GM21447 (cell line): ENCODE measurements around the gene INF2.

Experiments
- ATAC-seq: cut with Tn5 transposase; IDR thresholded peaks from one replicate; pipeline ENCODE4 v1.9.1; 2021; ENCODE audit not compliant: unreplicated experiment

The INF2 gene

DNA sequence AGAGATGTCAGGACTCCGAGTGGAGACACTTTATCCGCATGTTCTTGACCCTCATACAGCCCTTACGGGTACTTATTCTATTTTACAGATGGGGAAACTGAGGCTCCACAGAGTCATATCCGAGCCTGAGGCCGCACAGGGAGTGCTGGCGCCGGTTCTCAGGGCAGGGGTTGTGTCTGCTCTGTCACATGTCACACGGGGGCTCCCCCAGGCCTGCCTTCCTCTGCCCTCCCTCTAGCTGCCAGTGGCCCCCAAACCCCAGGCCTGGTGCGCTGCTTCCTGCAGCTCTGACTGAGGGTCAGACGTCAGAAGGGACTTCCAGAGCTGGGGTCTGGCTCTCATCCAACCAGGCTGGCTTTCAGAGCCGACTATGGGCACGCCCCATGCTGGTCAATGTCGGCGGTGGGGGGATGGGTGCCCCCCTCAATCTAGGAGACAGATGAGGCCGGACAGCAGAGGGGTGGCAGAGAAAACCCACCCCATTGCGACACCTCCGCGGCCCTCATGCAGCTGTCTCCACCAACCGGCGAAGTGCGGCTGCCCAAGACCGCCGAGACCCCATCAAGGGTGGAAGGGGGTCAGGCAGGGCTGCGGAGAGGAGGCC is 811 bp upstream of the INF2 start:
- ATAC-seq = no peak

DNA sequence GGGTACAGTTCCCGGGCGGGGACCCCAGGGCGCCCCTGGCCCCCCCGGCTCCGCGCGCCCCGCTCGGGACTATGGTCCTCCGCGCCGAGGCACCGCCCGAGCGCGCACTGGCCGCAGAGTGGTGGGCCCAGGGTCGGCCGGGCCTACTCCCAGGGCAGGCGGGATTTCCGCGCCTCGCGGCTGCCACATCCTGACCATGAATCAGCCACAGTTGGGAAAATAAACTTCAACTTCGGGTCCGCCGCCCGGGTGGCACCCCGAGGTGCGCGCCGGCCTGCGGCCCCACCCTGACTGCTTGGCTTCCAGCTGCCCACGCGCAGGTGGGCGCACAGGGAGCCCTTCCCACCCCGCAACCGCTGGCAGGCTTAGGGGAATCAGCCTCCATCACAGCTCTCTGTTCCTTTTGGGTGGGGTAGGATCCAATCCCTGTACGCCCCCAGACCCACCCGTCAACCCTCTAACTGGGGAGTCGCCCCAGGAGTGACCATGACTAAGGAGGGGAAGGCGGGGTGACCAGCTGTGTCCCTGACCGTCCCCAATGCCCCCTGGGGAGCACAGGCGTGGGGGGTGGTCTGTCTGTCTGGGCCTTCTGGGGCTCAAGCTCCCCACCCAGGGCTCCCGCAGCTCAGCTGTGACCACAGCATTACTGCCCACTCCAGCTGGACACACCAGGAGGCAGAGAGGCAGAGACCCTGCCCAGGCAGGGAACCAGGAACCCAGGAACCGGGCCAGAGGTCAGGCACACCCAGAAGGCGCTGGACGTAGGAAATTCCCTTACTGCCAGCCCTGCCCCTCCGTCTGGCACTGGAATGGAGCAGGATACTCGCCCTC is 678 bp downstream of the INF2 start:
- no peak for ATAC-seq

DNA sequence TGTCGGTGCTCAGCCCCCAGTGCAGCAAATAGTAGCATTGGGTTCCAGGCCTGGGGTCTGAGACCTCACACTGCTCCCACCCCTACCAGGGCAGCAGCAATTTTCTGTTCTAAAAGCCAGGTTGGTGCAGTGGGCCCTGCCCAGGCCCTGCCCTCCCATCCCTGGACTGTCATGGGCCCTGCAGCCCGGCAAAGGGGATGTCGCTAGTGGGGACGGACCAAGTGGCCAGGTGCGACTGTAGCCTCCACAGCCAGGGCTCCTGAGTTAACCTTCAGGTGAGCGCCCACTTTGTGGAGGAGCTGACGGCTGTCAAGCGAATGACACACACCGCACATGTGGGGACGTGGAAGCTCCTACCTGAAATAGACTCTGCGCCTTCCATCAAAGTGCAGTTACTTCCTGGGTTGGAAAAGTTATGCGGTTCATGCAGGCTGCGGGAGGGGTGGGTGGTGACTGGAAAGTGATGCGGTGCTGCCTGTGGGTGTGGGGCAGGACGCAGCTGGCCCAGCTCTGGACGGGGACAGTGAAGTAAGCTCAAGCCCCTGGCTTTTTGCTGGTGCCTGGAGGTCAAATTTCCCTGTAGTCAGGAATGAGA is 1.5 kb downstream of the INF2 start:
- no peak for ATAC-seq

DNA sequence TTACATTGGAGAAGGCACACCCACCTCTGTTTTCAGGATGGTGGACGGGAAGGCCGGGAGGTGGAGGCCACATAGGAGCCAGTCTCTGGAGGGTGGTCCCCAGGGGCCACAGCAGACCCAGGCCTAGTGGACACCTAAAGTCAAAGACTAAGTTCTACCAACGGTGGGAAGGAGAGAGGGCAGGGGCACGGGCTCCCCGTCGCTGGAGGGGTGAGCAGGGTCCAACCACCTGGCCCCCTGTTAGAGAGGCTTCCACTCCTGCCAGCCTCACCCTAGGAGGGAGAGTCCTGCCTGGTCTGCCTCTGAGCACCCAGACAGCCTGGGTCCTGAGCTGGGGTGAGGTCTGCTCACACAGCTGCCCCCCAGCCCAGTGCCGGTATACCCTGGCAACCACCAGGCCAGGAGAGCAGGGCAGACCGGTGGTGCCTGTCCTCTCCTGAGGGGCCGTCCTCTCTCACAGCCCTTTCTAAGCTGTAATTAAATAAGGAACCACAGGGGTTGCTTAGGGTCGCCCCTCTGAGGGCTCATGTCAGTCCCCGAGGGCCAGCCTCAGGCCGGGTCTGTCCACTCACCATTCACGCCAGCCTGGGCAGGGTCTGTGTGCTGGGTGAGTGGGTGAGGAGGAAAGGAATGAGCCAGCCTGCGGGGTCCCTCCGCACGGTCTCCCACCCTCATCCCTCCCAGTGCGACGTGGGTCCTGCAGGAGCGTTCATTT is 2.3 kb downstream of the INF2 start:
- ATAC-seq = no peak

DNA sequence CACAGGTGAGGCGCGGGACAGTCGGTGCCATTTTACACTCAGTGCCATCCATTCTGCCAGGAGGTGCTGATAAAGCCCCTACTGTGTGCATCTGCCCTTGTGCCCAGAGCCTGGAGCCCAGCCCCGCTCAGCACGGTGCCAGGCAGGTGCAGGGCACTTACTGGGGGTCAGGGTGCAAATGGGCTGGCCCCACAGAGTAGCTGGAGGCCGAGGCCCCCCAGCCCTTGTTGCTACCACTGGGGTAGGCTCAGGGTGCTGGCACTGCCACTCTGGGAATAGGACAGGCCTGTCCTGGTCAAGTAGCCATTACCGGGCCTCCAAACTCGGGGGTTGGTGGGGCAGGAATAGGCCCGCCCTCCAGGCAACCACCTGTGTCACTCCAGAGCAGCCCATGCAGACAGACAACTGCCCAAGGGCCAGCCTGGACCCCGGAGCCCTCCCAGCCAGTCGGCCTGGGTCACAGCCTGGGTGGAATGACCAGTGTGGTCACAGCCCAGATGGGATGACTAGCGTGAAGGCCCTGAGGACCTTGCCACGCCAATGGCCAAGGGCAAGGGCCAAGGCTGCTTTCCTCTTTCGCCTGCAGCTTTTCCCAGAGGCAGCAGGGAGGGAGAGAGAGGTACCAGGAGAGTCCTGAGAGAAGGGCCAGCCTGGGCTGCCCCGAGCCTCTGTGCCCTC is 3.0 kb downstream of the INF2 start:
- ATAC-seq = no peak

DNA sequence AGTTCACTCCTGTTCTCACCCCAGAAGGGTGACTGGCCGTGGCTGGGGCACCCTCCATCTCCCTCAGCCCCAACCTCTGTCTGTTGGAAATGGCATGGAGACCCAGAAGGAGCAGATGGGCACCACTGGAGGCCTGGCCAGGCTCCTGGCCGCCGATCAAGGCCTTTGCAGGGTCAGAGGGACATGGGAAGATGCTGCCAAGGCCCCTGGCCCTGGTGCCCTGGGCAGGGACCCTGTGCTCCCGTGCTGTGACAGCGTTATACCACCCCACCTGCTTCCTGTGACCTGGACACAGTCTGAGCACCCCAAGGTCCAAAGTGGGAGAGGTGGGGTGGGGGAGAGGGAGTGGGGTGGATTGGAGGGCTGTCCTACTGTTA is 3.5 kb downstream of the INF2 start:
- no peak for ATAC-seq

GRCh38 chr14:104693482-104694431 is 4.3 kb downstream of the INF2 start:
- no peak for ATAC-seq

GRCh38 chr14:104694475-104694950 is 5.1 kb downstream of the INF2 start:
- ATAC-seq = no peak

DNA sequence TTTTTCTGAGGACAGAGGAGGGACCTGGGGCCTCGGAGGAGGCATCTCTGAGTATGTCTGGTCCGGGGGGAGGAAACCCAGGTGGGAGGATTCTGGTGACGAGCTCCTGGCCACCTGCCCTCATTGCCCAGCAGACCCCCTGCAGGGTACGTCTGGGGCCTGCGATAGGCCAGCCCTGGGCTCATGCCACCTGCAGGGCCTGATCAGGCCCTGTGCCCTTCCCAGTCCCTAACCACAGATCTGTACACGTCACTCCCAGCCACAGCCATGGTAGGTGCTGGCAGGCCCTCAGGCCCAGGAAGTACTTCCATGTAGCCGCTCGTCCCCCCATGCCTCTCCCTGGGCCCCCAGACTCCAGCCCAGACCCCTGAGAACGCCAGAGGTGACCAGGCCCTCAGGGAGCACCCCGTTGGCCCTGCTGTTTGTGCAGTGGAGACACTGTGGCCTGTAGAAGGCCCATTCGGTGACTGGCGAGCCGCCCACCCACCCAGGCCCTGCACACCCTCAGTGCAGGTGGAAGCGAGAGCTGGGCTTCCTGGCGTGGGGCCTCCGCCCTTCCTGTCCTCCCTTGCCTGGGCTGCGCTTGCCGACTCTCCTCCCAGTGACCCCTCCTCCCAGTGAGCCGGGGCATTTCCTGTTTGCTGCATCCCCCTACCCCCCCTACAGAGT is 5.7 kb downstream of the INF2 start:
- no peak for ATAC-seq

DNA sequence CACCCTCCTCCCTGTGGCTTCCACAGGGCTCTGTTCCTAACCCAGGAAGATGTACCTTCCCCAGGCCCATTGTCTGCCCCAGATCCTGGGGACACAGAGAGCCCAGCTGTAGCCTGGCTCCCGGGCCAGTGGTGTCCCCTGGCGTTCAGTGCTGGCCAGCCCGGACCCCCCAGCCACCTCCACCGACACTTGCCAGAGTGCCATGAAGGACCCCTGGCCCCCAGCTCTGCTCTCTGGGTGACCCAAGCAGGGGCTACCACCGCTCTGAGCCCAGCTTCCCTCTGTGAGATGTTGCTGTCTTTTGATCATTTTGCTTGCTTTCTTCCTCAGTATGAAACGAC is 6.2 kb downstream of the INF2 start:
- ATAC-seq = no peak

- ATAC-seq = no peak
Observed at GRCh38 chr14:104696671-104697316, 7.4 kb downstream of the INF2 start.

GRCh38 chr14:104697317-104697703 is 7.9 kb downstream of the INF2 start:
- ATAC-seq = no peak

DNA sequence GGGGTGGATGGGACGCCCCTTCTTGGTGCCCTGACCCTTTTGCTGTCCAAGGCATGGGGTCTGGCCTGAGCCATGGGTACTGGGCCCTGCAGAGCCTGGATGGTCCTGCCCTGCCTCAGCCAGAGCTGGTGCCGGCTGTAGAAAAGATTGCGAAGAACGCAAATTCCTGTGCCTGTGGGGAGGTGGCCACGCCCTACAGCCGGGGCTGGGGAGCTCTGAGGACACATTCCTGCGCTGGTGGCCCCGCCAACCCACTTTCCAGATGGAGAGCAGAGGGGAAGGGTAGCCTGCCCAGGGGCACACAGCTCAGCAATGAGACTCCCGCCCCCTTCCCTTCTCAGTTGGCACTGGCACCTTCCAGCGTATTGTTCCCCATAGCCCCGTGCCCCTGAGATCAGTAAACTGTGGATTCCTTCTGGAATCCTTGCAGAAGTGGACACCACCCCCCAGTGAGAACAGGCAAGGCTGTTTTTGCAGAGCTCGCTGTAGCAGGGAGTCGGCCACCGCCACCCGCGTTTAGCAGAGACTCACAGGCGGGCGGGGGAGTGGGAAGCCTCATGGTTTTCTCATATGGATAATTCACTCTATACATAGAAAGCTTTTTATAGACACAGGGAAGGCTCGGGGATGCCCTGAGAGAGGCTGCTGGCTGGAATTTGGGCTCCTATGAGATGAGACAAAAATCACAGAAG is 8.6 kb downstream of the INF2 start:
- ATAC-seq = no peak

DNA sequence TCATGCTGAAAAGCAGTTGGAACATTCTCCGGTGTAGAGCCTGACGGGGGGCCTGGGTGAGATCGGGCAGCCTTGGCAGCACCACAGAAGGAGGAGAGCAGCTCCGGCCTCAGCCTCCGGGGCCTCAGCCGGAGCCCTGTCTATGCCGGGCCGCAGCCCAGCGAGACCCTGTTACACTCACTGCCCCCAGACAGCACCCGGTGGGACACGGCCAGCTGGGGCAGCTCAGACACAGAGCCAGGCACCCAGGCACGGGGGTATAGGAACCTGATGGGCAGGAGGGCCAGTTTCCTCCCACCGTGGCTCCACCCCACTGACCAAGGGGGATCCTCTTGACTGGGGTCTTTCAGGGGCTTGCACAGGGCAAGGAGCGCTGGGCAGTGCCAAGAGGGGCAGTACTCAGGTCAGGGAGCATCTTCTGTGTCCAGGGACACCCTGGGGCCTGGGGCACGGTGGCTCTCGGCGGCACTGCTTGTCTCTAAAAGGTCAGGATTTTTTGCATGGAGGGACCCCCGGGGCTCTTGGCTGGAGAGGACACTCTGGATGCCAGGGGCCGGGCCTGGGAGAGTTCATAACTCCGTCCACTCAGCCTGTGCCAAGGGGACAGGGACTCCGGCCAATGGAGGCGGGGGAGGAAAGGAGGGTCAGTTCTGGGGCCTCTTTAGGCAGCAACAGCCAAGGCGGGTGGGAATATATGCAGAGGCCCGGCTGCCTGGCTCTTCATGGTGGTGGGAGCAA is 9.4 kb downstream of the INF2 start:
- no peak for ATAC-seq

- ATAC-seq = no peak
Observed at GRCh38 chr14:104699426-104699748, 10.0 kb downstream of the INF2 start.

- no peak for ATAC-seq
Observed at GRCh38 chr14:104700225-104700651, 10.8 kb downstream of the INF2 start.

GRCh38 chr14:104700747-104701217 is 11.4 kb downstream of the INF2 start:
- no peak for ATAC-seq
